NCI-H82 treated with DMSO at 0.1 percent for 48 hours (cell line): Measurements from ENCODE around the gene NSD2.
A peak's percentile ranks its signal among the peaks of the same experiment; 100 is the strongest.
"Not testable (repeated sequence)": the region's sequence is repeated elsewhere in the genome, so short reads cannot be mapped to it uniquely, and the experiment has no call there.

Source experiments
- DNase-seq: peaks from one replicate; lab custom pipeline; 2025; ENCODE audit not compliant: unreplicated experiment; lab: John Stamatoyannopoulos, UW

NSD2 gene

DNA sequence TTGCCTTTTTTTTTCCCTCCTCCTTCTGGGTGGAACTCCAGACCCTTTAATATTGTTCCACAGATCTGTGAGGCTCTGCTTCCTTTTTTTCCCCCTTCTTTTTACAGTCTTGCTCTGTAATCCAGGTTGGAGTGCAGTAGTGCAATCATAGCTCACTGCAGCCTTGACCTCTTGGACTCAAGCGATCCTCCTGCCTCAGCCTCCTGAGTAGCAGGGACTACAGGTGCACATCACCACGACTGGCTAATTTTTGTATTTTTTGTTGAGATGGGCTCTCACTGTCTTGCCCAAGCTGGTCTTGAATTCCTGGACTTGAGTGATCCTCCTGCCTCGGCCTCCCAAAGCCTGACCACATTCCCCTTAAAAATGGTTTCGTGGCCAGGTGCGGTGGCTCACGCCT lies 26.8 kb downstream of the NSD2 start:
- no peak for DNase-seq

DNA sequence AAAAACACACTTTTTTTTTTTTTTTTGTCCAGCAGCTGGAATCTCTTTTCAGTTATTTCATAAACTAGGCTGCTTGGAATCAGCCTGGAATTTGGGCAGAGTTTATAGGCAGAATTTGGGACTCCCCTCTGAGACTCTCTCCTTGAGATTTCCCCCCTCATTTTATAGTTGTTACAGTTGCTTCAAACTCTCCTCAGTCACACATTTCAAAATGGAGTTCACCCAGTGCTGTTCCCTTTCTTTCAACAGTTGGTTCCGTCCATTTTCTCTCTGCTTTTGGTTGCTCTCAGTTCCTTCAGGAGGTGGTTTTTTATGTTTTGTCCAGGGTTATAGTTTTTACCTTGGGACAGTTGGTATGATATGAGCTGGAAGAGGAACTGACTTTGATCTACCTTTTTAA lies 27.5 kb downstream of the NSD2 start:
- DNase-seq = no peak

DNA sequence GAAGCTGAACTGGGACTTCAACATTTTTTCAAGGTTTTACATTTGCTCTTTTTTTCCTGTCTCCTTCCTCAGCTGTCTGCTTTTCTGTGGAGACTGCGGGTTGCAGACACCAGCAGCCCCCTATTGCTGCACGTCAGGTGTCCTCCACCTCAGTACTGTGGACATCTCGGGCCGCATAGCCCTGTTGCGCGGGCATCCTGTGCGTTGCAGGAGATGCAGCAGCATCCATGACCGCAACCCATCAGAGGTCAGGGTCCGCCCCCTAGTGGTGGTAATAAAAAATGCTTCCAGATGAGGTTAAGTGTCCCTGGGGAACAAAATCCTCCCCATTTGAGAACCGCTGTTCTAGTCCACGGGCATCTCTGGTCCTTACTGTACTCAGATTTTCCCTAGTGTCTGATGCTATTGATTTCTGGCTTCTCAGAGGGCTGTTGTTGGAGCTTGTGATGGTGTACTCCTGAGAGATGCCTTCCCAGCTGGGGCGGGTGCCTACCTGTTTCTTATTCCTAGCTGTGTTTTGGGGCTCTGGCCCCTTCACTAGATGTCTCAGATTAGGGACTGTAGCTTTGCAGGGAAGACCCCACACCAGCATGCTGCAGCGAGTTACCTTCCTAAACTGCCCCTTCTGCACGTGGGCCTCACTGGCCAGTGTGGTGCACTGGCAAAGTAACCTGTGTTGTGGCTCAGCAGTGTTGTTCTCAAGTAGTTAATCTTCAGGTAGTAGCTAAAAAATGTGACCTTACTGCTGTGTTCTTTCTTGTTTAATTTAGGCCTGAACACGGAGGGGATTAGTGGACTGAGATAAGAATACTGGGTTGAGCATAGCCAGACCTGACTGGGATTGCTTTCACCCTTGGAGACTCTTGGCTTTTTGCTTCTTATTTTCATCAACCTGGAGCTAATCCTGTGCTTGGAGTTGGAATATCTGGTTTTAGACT lies 28.2 kb downstream of the NSD2 start:
- DNase-seq = peak; percentile 51

DNA sequence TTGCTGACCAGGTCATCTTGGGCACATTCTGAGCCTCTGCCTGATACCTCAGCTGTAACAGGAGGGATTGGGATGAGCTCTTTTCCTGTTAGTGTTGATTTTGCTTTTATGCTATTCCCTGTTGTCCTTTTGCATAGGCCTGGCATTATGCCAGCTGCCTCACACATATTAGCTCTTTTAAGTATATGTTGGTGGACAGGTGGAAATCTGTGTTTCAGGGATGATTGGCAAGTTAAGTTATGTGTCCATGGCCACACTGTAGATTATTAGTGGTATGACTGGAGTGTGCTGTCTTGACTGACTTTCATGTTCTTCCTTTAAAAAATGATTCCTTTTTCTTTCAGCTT lies 28.9 kb downstream of the NSD2 start:
- no peak for DNase-seq

DNA sequence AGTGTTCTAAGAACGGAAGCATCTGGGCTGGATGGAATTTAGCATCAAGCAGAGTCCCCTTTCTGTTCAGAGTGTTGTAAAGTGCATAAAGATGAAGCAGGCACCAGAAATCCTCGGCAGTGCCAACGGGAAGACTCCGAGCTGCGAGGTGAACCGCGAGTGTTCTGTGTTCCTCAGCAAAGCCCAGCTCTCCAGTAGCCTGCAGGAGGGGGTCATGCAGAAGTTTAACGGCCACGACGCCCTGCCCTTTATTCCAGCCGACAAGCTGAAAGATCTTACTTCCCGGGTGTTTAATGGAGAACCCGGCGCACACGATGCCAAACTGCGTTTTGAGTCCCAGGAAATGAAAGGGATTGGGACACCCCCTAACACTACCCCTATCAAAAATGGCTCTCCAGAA lies 29.4 kb downstream of the NSD2 start:
- DNase-seq = no peak

DNA sequence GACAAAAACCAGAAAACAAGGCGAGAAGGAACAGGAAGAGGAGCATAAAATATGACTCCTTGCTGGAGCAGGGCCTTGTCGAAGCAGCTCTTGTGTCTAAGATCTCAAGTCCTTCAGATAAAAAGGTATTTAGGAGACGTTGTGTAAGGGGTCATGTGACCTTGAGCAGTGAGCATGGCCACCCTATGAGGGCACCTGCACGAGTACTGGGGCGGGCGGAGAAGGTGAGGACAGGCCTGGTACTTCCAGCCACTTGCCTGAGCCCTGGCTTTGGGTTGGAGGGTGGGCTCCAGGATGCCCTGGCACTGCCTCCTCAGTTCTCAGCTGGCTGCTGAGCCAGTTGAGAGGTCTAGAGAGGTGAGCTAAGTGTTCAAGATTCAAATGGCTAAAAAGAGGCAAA lies 29.9 kb downstream of the NSD2 start:
- no peak for DNase-seq

DNA sequence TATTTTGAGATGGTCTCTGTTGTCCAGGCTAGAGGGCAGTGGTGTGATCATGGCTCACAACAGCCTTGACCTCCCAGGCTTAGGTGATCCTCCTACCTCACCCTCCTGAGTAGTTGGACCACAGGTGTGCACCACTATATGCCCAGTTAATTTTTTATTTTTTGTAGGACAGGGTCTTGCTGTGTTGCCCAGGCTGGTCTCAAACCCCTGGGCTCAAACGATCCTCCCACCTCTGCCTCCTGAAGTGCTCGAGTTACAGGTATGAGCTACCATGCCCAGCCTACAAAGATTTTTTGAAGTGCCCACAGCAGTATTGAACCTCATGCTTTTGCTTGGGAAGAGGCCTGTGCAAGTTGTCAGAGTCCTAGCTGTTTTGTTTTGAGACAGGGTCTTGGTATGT lies 31.1 kb downstream of the NSD2 start:
- no peak for DNase-seq

DNA sequence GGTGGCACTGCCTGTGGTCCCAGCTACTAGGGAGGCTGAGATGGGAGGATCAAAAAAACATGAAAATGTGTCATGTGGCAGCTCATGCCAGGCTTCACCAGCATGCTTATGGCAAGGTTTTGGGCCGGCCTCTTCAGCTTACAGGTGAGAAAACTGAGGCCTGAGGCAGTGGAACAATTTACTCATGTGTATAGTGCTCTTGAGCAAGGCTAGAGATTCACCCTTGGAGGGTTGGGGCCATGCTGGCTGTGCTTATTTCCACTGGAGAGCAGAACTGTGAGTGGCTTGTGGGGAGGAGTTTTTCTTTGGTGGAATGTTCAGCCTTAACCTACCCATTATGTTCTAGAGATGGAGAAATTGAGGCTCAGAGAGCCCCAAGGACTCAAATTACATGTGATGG lies 31.8 kb downstream of the NSD2 start:
- DNase-seq = no peak

DNA sequence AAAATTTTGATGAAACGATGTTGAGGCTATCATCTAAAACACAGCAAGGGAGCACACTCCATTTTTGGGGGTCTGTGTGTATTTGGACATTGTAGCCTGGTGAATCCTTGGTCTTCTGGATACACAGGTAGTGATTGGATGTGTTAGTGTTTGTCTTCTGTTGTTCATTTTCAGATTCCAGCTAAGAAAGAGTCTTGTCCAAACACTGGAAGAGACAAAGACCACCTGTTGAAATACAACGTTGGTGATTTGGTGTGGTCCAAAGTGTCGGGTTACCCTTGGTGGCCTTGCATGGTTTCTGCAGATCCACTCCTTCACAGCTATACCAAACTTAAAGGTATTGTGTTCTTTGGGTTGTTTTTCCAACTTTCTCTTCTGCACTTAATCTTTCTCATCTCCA lies 32.8 kb downstream of the NSD2 start:
- DNase-seq = no peak

DNA sequence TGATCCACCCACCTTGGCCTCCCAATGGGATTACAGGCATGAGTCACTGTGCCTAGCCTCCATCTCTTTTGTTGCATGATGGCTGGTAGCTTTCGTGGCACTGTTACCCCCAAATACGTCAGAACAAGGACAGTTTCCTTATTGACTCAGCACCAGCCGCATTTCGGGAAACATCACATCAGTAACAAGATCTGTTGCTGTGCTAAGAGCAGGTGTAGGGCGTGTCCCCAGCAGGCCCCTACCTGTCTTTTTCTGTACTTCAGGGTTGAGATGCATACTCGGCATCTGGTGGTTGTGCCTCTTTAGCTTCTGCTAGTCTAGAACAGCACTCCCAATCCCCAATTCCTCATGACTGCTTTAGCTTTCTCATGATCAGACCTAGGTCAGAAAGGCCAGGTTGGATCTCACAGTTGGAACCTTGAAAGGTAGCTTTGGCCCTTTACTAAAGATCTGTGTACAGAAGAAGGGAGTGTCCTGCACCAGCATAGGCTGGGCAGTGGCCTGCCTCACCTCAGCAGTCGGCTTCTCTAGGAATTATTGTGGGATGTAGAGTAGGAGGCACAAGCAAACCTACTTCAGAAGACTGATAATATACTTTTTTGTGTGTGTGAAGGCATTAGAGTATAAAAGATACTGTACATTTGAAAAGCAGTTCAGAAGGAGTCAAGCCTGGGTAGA lies 36.8 kb downstream of the NSD2 start:
- no peak for DNase-seq

DNA sequence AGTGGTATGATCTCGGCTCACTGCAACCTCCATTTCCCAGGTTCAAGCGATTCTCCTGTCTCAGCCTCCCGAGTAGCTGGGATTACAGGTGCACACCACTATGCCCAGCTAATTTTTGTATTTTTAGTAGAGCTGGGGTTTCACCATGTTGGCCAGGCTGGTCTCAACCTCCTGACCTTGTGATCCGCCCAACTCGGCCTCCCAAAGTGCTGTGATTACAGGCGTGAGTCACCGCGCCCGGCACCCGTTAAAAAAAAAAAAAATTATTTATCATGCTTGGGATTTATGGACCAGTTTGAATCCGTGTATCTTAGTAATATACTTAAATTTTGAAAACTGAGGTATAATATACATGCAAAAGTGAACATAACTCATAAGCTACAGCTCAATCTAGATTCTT lies 38.5 kb downstream of the NSD2 start:
- DNase-seq = not testable (repeated sequence)

DNA sequence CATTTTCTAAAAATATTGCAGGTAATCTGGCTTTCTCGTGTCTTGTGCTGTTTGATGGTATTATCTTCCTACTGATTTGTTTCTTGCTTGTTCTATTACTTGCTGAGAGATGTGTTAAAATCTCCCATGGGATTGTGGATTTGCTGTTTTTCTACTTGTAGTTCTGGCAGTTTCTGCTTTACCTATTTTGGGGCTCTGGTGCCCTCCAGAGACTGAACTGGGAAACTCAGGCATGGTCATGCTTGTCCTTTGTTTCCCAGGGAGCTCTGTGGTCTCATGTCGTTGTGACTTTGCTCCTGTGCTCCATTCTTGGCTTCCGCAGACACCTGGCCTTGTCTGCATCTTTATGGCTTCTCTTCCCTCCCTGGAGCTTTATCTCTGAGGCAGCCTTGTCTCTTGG lies 39.5 kb downstream of the NSD2 start:
- no peak for DNase-seq

DNA sequence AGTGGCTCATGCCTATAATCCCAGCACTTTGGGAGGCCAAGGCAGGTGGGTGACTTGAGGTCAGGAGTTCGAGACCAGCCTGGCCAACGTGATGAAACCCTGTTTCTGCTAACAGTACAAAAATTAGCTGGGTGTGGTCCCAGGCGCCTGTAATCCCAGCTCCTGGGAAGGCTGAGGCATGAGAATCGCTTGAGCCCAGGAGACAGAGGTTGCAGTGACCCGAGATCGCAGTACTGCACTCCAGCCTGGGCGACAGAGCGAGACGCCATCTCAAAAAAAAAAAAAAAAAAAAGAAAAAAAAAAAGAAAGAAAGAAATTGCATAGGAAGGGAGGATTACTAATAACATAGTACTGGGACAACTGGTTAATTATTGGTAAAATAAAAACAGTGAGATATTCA lies 40.1 kb downstream of the NSD2 start:
- DNase-seq = not testable (repeated sequence)

DNA sequence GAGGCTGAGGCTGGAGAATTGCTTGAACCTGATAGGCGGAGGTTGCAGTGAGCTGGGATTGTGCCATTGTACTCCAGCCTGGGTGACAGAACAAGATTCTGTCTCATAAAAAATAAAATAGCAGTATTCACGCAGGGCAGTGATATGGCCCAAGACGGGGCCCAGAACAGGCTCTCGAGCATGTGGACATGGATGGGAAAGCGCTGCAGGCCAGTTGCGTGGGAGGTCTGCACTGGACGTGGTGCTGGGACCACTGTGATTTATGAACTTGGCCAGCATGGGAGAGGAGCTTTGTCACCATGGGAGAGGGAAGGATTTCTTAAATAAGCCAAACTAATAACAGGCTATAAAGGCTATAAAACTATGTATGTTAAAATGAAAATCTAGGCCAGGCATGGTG lies 51.6 kb downstream of the NSD2 start:
- no peak for DNase-seq

DNA sequence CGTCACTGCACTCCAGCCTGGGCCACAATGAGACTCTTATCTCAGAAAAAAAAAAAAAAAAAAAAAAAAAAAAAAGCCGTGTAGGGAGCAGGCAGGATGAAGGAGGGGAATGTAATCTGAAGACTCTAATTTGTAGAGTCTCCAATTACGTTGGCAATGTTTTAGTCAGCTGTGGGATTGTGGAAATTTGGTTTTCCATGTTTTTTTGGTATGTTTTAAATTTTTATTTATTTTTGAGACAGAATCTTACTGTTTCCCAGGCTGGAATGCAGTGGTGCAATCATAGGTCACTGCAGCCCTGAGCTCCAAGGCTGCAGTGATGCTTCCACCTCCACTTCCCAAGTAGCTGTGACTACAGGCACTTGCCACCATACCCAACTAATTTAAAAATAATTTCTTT lies 56.5 kb downstream of the NSD2 start:
- DNase-seq = no peak

DNA sequence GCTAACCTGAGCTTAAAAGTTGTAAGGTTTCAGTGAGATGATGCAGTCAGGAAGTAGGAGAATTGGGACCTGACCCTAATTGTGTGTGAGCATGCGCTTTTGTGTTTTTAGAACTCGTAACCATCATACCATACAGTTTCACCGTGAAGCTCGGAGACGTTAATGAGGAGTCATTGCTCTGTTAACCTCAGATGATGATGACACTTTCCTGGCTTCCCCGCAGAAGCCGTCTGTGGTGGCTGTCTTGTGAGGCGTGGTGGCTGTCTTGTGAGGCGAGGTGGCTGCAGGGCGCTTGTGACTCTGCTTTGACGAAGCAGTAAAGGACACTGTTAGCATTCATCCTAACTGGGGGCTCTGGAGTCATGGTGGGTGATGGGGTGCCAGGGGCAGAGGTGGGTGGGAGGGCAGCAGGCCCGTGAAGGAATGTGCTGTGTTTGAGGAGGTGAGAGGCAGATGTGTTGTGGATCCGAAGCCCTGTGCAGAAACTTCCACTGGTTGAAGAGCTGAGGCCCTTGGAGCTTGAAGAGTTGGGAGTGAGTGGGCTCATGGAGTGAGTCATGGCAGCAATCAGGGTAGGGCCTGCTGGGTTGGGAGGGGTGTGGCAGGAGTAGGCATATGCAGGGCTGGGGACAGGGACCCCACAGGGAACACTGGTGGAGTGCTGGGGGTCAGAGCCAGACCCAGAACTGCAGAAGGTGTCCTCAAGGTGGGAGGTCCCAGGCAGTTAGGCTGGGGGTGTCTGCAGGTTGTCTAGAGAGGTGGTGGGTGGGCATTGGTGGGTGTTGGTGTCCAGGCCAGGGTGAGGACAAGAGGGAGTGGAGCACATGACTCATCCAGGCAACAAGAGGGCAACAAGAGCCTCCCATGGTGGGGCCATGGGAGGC lies 57.4 kb downstream of the NSD2 start:
- no peak for DNase-seq

DNA sequence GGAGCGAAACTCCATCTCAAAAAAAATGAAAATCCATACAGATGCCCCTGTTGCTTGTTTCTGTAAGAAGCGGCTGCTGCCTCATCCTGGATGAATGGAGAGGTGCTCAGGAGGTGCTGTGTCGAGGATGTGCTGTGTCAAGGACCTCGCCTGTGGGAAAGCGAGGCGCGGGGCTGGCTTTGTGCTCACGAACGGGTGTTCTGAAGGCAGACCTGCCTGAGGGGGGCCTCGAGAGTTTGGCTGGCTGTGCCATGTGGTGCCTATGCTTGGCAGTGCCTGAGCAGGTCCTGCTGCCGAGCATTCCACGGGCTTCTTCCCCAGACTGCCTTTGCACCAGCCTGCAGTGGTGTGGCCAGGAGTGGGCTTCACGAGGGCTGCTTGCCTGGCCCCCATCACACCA lies 61.5 kb downstream of the NSD2 start:
- DNase-seq = no peak

DNA sequence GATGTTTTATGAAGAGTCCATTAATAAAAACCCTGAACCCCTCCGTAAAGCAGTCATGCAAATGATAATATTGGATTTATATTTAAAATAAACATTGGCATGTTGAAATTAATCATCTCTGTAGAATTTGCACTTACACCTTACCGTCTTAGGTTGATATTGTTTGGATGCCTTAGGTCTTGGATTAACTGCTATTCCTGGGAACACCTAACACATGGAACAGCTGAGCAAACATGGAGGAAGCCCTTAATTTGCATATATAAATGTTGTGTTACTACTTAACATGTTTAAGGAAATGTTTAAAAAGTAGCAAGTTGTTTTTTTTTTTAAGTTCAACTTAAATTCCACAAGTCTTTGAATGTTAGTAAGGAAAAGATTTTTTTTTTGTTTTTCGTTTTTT lies 62.5 kb downstream of the NSD2 start:
- DNase-seq = no peak

DNA sequence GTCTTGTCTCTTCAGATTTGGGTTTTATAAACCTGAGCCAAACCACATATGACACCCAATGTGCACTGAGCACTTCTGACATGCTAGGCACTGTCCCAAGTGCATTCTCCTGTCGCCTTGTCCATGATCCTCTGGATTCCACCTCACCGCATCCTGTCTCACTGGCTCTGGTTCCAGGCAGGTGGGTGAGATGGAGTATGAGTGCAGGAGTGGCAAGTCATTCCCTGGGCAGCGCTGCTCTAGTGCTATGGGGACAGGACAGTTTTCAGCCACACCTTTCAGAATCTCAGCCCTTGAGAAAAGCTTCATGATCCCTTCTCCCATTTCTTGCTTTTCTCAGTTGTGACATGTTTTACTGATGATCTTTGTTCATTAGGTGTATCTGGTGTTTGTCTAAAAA lies 66.4 kb downstream of the NSD2 start:
- DNase-seq = no peak

DNA sequence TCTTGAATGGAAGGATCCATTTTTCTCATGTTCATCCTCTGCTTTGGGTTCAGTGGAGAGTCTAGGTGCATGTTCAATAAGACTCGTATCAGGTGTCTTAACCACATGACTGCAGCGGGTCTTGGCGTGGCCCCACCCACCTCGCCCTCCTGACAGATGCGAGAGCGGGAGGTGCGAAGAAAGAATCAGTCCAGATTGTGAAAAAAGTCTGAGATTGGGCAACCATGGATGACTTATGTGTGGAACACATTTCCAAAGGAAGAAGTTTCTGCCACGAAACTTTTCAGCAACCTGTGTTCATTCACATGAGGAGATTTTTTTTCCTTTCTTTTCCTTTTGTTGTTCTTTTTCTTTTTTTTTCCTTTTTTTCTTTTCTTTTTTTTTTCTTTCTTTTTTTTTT lies 66.8 kb downstream of the NSD2 start:
- DNase-seq = no peak

DNA sequence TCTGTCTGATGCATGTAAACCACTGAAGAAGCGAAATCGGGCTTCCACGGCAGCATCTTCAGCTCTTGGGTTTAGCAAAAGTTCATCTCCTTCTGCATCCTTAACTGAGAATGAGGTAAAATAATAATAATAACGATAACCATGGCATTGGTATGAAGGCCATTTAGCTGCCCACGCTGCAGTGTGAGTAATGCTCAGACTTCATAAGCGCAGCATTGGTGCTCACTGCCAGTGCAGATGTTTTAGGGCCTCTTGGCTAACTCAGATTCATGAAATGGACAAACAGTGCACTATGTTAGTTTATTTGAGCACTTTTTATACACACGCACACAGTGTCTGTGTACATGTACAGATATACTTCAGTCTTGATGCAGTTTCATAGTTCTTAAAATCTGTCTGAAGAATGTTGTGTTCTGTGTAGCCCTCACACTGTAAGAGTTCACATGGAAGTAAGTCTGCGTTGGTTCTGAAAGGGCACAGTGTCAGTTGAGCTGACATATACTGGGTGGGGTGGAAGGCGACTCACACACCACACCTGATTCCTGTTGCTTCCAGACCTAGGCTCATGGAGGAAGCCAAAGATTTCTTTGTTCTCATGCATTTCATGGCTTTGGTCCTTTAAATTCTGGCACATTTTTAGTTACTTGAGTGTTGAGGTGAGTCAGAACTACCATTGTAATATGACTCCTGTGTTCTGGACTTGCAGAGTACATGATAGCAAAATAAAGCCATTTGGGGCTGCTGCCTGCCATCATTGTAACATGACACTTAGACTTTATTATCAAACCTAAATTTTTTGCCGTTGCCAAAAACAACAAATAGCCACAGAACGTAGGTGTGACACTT lies 68.7 kb downstream of the NSD2 start:
- no peak for DNase-seq
